ENCODE results near the gene PFKFB3. TPM values are rescaled to one million over a fixed set of nuclear protein-coding genes. Genes with fewer than 3 reads are reported as not detected.

The PFKFB3 gene
- total RNA-seq, 1 experiment from 2014 or later: 36.8 TPM

GRCh38 chr10:6197321-6197720 is 5.4 kb upstream of the PFKFB3 start:
- Histone ChIP-seq H2BK15ac (ENCODE audit: low read depth, low read length) (no peak overlapping the region), H3T11ph (ENCODE audit: low read length) (no peak overlapping the region), H2AFZ (ENCODE audit: low read length) (no peak overlapping the region), H3K14ac (ENCODE audit: insufficient read depth, low read length) (no peak overlapping the region), H3K56ac (ENCODE audit: insufficient read length, low read depth, low read length) (no peak overlapping the region), H3K27me3 (ENCODE audit: insufficient read depth, low read length) (peaks cover 24% of the 10 kb centered on the region), H2AK5ac (ENCODE audit: insufficient read length, low read length) (no peak overlapping the region), H3K9ac (ENCODE audit: extremely low read depth, insufficient read length, low read length) (no peak overlapping the region), H3K4me1 (ENCODE audit: insufficient read depth, low read length) (no peaks in the 10 kb centered on the region), H3K23ac (ENCODE audit: insufficient read length, low read depth, low read length) (no peak overlapping the region), H3K27ac (ENCODE audit: insufficient read length, low read depth, low read length) (no peak overlapping the region), H3K4ac (ENCODE audit: low read depth, low read length) (no peak overlapping the region), H3K23me2 (ENCODE audit: insufficient read length, low read depth, low read length, poor library complexity, severe bottlenecking) (peaks cover 15% of the 10 kb centered on the region), H3K79me1 (ENCODE audit: insufficient read depth, low read depth, low read length, poor library complexity, severe bottlenecking) (no peaks in the 10 kb centered on the region), H3K9me3 (ENCODE audit: control insufficient read depth, low read depth, low read length) (no peaks in the 10 kb centered on the region), H4K5ac (ENCODE audit: insufficient read length, low read depth, low read length) (no peak overlapping the region), H2BK5ac (ENCODE audit: insufficient read length, low read length) (no peak overlapping the region), H4K8ac (replicated peaks; ENCODE audit: insufficient read length, low read depth, low read length) (no peak overlapping the region), H3K79me2 (ENCODE audit: insufficient read depth, low read length) (no peaks in the 10 kb centered on the region), H3K18ac (ENCODE audit: insufficient read length, low read depth, low read length) (no peak overlapping the region), H2BK120ac (ENCODE audit: low read depth, low read length, poor library complexity, severe bottlenecking) (no peak overlapping the region), H2BK12ac (ENCODE audit: insufficient read length, low read depth, low read length) (no peak overlapping the region), H2BK20ac (ENCODE audit: low read depth, low read length, poor library complexity, severe bottlenecking) (no peak overlapping the region), H4K91ac (ENCODE audit: insufficient read length, low read depth, low read length) (no peak overlapping the region), H3K4me2 (ENCODE audit: insufficient read depth, insufficient read length, low read length) (no peak overlapping the region), H4K20me1 (ENCODE audit: control insufficient read depth, insufficient read depth, insufficient read length) (no peaks in the 10 kb centered on the region)
- no peak for DNase-seq
- Mint-ChIP-seq H3K36me3 (ENCODE audit: insufficient read depth in 1 of 3, low read depth in 3 of 3) (no peaks in the 10 kb centered on the region), H3K4me1 (peaks cover 17 to 18% of the 10 kb centered on the region in 2 experiments), H3K9me3 (no peaks in the 10 kb centered on the region), H3K27ac (no peak overlapping the region), H3K4me3 (no peak overlapping the region), H3K27me3 (ENCODE audit: low read depth) (peaks cover 53% of the 10 kb centered on the region)
- no peak for TF ChIP-seq CTCF (conservative IDR thresholded peaks at IDR 0.05)
- no CpG with 5 or more reads among the region's 2 CpGs for WGBS (ENCODE audit: extremely low coverage, insufficient read length, low lambda C conversion rate)

Data from H9 (cell line).